ENCODE data around the gene FOXC2.

FOXC2 gene

GRCh38 chr16:86590501-86591144 is 24.0 kb downstream of the FOXC2 start:
- no peak for DNase-seq (ENCODE audit: low read depth)

- no peak for DNase-seq (ENCODE audit: low read depth)
These were observed 24.6 kb downstream of the FOXC2 start for GRCh38 chr16:86591270-86591669.

GRCh38 chr16:86593913-86594620 is 27.4 kb downstream of the FOXC2 start:
- no peak for DNase-seq (ENCODE audit: low read depth)

GRCh38 chr16:86594721-86595120 is 28.1 kb downstream of the FOXC2 start:
- DNase-seq (ENCODE audit: low read depth), result no peak

GRCh38 chr16:86595983-86596605 is 29.5 kb downstream of the FOXC2 start:
- DNase-seq (ENCODE audit: low read depth), result no peak

- DNase-seq (ENCODE audit: low read depth), result no peak
These were observed 30.7 kb downstream of the FOXC2 start for GRCh38 chr16:86597126-86597879.

GRCh38 chr16:86597880-86598606 is 31.4 kb downstream of the FOXC2 start:
- no peak for DNase-seq (ENCODE audit: low read depth)

- DNase-seq (ENCODE audit: low read depth), result no peak
These were observed 32.3 kb downstream of the FOXC2 start for GRCh38 chr16:86598607-86599565.

GRCh38 chr16:86601356-86601755 is 34.7 kb downstream of the FOXC2 start:
- no peak for DNase-seq (ENCODE audit: low read depth)

GRCh38 chr16:86602521-86602920 is 35.9 kb downstream of the FOXC2 start:
- DNase-seq (ENCODE audit: low read depth), result no peak

- DNase-seq (ENCODE audit: low read depth), result no peak
These were observed 38.0 kb downstream of the FOXC2 start for GRCh38 chr16:86604436-86605193.

- DNase-seq (ENCODE audit: low read depth), result no peak
These were observed 39.3 kb downstream of the FOXC2 start for GRCh38 chr16:86605950-86606349.

GRCh38 chr16:86608301-86608747 is 41.7 kb downstream of the FOXC2 start:
- DNase-seq (ENCODE audit: low read depth), result no peak

- DNase-seq (ENCODE audit: low read depth), result no peak
These were observed 42.5 kb downstream of the FOXC2 start for GRCh38 chr16:86609115-86609514.

GRCh38 chr16:86609661-86610060 is 43.0 kb downstream of the FOXC2 start:
- no peak for DNase-seq (ENCODE audit: low read depth)

- DNase-seq (ENCODE audit: low read depth), result no peak
These were observed 44.3 kb downstream of the FOXC2 start for GRCh38 chr16:86610779-86611524.

GRCh38 chr16:86611525-86611855 is 44.9 kb downstream of the FOXC2 start:
- no peak for DNase-seq (ENCODE audit: low read depth)

GRCh38 chr16:86611941-86612340 is 45.3 kb downstream of the FOXC2 start:
- no peak for DNase-seq (ENCODE audit: low read depth)

GRCh38 chr16:86614699-86615098 is 48.1 kb downstream of the FOXC2 start:
- no peak for DNase-seq (ENCODE audit: low read depth)
